Epithelial cell of proximal tubule (primary cell): ENCODE results near the gene TOMM40L. TPM values are rescaled to one million over a fixed set of nuclear protein-coding genes. Genes with fewer than 3 reads are reported as not detected.

Experiments used
- DNase-seq: peaks from one replicate; pipeline ENCODE4 v3.0.0-alpha.2; 2011; ENCODE audit warnings: low read depth
- H3K4me3 ChIP-seq: 2 replicates; pipeline ENCODE4 v1.5.1; 2011; ENCODE audit warnings: low read depth, mild to moderate bottlenecking, low read length
- CTCF ChIP-seq: conservative IDR thresholded peaks from 2 replicates; pipeline ENCODE4 v1.5.1; 2012; ENCODE audit warnings: low read depth, mild to moderate bottlenecking, low read length
- total RNA-seq: library from RNA; depleted of rRNA; stranded (reverse); fragments of >200 nt; gene quantifications from 2 replicates; pipeline ENCODE4 v1.2.3, GENCODE V29; 2015

The TOMM40L gene
- total RNA-seq, 1 donor from 2014 or later, result 6.2 TPM

- no peak for TF ChIP-seq CTCF
- H3K4me3 ChIP-seq, result no peak overlapping the region
- DNase-seq, result no peak
Measured at GRCh38 chr1:161197560-161198193, 28.2 kb upstream of the TOMM40L start.

- no peak for DNase-seq
- no peak for TF ChIP-seq CTCF
- H3K4me3 ChIP-seq, result no peak overlapping the region
Measured at GRCh38 chr1:161198194-161198896, 27.5 kb upstream of the TOMM40L start.

- DNase-seq, result no peak
- H3K4me3 ChIP-seq, result no peak within 1 kb of the TSS
- TF ChIP-seq CTCF, result no peak
Measured at GRCh38 chr1:161198897-161199431, 26.9 kb upstream of the TOMM40L start, which contains the start of gene ADAMTS4. TSS of gene ADAMTS4 (minus strand) at chr1:161199054. CDS start at chr1:161198627, 427 bp downstream.

- DNase-seq, result no peak
- H3K4me3 ChIP-seq, result no peak overlapping the region
- TF ChIP-seq CTCF, result no peak
Measured at GRCh38 chr1:161199506-161200139, 26.2 kb upstream of the TOMM40L start.

- DNase-seq, result no peak
- TF ChIP-seq CTCF, result no peak
Measured at GRCh38 chr1:161200421-161200991, 25.4 kb upstream of the TOMM40L start.

GRCh38 chr1:161200992-161201835 lies 24.6 kb upstream of the TOMM40L start:
- peak overlapping the region; percentile 88 for H3K4me3 ChIP-seq
- no peak for DNase-seq
- TF ChIP-seq CTCF, result no peak

More at GRCh38 chr1:161200421-161200991, 25.4 kb upstream of the TOMM40L start:
- no peak overlapping the region for H3K4me3 ChIP-seq
